ENCODE results near the gene THRA.

Gene THRA

GRCh38 chr17:40031706-40032105 lies 31.1 kb upstream of the THRA start:
- H3K27ac ChIP-seq = no peak overlapping the region
- no peak for TF ChIP-seq CTCF (conservative IDR thresholded peaks at IDR 0.05)

DNA sequence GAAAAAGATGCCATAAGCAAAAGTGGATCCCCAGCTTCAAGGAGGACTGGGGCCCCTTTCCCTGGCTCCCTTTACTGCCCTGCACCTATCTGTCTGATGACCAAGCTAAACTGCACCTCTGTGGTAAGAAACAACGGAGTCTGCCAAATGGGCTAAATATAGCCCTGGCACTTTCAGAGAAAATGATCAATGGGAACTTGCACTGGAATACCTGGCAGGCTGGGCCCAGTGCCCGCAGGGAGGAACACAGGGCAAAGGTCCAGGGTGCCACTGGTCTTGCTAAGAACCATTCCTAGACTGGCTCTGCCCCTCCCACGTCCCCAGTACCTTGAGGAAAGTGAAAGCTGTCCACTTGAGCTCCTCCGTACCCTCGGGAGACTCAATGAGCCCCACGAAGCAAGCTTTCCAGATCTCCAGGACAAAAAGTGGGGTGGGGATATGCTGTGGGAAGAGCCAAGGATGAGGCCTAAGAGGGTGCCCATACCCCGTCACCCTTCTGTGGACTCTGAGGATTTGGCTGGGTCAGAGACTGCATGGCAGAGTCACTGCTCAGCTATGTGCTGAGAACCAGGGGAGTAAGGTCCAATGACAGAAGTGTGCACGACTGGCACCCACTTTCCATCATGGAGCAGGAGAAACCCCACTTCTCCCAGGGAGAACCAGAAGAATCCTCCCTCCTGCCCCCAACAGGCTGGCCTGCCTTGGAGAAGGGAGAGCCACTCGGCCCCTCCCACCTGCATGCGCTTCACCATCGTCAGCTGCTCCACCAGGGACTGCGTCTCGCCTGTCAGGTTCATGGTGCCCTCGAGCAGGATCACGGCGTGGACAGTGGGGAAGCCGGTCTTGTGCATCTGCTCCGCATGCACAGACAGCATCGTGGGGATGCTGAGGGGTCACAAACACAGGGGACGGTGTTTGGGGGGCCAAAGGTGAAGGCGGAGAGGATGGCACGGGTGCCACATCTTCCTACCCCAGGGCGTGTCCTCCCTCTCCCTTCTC lies 30.1 kb upstream of the THRA start:
- H3K27ac ChIP-seq = no peak overlapping the region
- TF ChIP-seq CTCF (conservative IDR thresholded peaks at IDR 0.05) = no peak

GRCh38 chr17:40033339-40033738 lies 29.4 kb upstream of the THRA start:
- no peak for TF ChIP-seq CTCF (conservative IDR thresholded peaks at IDR 0.05)
- no peak overlapping the region for H3K27ac ChIP-seq

DNA sequence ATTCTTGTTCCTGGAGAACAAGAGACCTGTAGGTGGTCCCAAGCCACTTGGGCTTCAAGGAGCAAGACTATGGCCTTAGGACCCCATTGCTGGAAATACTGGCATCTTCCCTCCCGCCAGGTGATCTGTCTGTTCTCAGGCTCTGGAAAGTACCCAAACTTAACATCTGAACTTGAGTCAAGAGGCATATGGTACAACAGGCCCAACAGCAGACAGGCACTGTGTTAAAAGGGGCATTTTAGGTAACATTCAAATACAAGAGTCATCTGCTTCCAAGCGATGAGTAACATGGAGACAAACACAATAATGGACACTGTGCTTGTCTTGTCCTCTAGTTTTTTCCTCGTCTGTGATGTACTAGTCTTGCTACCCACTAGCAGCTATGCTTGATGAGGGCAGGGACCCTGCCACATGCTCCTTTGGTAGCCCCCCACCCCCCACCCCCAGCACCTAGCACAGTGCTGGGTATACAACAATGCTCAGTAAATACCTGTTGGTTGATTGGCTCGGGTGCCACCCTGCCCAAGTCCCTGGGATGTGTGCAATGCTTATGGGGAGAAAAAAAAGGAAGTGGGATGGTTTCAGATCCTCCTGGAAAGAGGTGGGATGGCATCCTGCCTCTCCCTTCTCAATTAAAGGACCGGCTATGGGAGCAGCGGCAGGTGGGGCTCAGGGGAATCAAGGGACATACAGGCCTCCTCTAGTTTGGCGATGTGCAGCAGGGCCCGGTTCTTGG lies 28.2 kb upstream of the THRA start:
- no peak overlapping the region for H3K27ac ChIP-seq
- no peak for TF ChIP-seq CTCF (conservative IDR thresholded peaks at IDR 0.05)

GRCh38 chr17:40035162-40035559 lies 27.6 kb upstream of the THRA start:
- H3K27ac ChIP-seq = no peak overlapping the region
- peak; percentile 57 for TF ChIP-seq CTCF (conservative IDR thresholded peaks at IDR 0.05)

DNA sequence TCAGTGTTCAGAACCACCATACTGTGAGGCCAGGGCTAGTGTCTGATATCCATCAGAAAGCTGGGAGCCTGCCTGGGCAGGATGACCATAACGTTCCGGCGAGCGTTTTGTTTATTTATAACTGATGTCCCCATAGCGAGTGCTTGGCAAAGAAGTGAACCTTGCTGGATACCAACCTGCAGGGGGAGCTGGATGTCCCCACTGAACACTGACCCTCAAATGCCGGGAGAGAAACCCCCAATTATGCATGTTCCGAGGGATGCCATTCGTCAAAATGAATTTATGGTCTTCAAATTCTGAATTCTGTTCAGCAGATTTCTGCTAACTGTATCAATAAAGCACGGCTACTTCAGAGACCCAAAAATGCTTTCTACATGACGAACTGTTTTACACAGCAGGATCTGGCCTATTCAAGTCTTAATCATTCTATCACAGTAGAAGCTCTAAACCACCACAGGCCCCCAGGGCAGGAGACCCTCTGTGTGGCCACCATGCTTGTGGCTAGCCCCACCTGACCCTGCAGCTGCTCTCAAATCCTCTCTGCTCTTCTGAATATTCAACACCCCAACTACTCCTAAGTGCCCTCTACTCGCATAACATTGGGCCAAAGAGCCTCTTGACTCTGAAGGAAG lies 23.8 kb upstream of the THRA start:
- peak overlapping the region; percentile 61 for H3K27ac ChIP-seq
- peak; percentile 87 for TF ChIP-seq CTCF (conservative IDR thresholded peaks at IDR 0.05)

- no peak for TF ChIP-seq CTCF (conservative IDR thresholded peaks at IDR 0.05)
These were observed 21.6 kb upstream of the THRA start for GRCh38 chr17:40041196-40041595.

More at GRCh38 chr17:40041196-40041595, 21.6 kb upstream of the THRA start:
- H3K27ac ChIP-seq = no peak overlapping the region

Measured in VCaP (cell line).